Endothelial cell of umbilical vein (primary cell): ENCODE measurements around the gene NAA10. TPM values are rescaled to one million over a fixed set of nuclear protein-coding genes. Genes with fewer than 3 reads are reported as not detected.

Source experiments
- BruUV-seq: library from RNA; stranded (reverse); fragments of 400-500 nt; replicated peaks from 2 replicates; lab custom pipeline; 2021; lab: Mats Ljungman, UMichigan
- CTCF ChIA-PET: fragments of 300-600, 350-600 bp; sonication (Branson Sonifier 250); formaldehyde crosslinking; loops from one replicate; lab custom pipeline; 2021; ENCODE audit warnings: antibody characterized with exemption, inconsistent platforms; lab: Charles Lee
- POLR2A ChIA-PET: fragments of 300-600, 350-600 bp; sonication (Branson Sonifier 250); formaldehyde crosslinking; loops from one replicate; lab custom pipeline; 2021; ENCODE audit warnings: antibody characterized with exemption, inconsistent platforms; lab: Charles Lee
- DNase-seq: peaks from one replicate; pipeline ENCODE4 v3.0.0-alpha.2; 2011; ENCODE audit warnings: low read depth, low spot score
- FAIRE-seq: peaks from 2 replicates; lab custom pipeline; 2011; peaks lifted over from hg19 to GRCh38; lab: Jason Lieb, UNC
- H2AFZ ChIP-seq: 2 replicates; pipeline ENCODE4 v1.6.0; 2012; ENCODE audit warnings: low read depth, low read length, control low read depth, inconsistent platforms
- H3K27ac ChIP-seq: 2 replicates; pipeline ENCODE4 v1.5.1; 2011; ENCODE audit warnings: low read depth, mild to moderate bottlenecking, control low read depth, low read length, moderate library complexity; ENCODE audit not compliant: insufficient read depth
- H3K27me3 ChIP-seq, 2 experiments: 2 replicates each; pipeline versions ENCODE4 v1.6.0 to v1.6.1; 2011; ENCODE audit warnings: low read length in 2 of 2, mixed read lengths in 1 of 2; ENCODE audit not compliant: control insufficient read depth in 2 of 2, insufficient read depth in 2 of 2
- H3K36me3 ChIP-seq, 2 experiments: 2 replicates in 1 of 2; 3 replicates in 1 of 2; pipeline ENCODE4 v1.5.1; 2011; ENCODE audit warnings: low read length in 2 of 2, mild to moderate bottlenecking in 1 of 2, moderate library complexity in 1 of 2; ENCODE audit not compliant: control insufficient read depth in 2 of 2, insufficient read depth in 2 of 2; ENCODE audit errors: extremely low read depth in 1 of 2
- H3K4me1 ChIP-seq: 3 replicates; pipeline ENCODE4 v1.5.1; 2011; ENCODE audit warnings: mild to moderate bottlenecking, low read length; ENCODE audit not compliant: control insufficient read depth, insufficient read depth; ENCODE audit errors: extremely low read depth
- H3K4me2 ChIP-seq: 2 replicates; pipeline ENCODE4 v1.6.1; 2011; ENCODE audit warnings: low read length, control low read depth, mixed read lengths; ENCODE audit not compliant: insufficient read depth
- H3K4me3 ChIP-seq, 3 experiments: fragments of 200-600 bp in 1 of 3; sonication (generic), shearing (Covaris generic) in 1 of 3; replicated peaks in 1 of 3; 2 replicates each; pipeline ENCODE4 v1.5.1; 2011 to 2016; ENCODE audit warnings: control low read depth in 3 of 3, low read length in 3 of 3, mild to moderate bottlenecking in 2 of 3, inconsistent platforms in 1 of 3, low read depth in 1 of 3, moderate library complexity in 1 of 3; ENCODE audit not compliant: insufficient read depth in 1 of 3
- H3K79me2 ChIP-seq: 2 replicates; pipeline ENCODE4 v1.6.0; 2012; ENCODE audit warnings: low read length, inconsistent platforms; ENCODE audit not compliant: control insufficient read depth, insufficient read depth
- H3K9ac ChIP-seq: replicated peaks from 2 replicates; pipeline ENCODE3; 2011; ENCODE audit warnings: low read length, control low read depth; ENCODE audit not compliant: insufficient read depth; ENCODE audit errors: extremely low read depth
- H3K9me1 ChIP-seq: replicated peaks from 3 replicates; pipeline ENCODE4 v1.6.0; 2011; ENCODE audit warnings: mild to moderate bottlenecking, low read length; ENCODE audit not compliant: control insufficient read depth, insufficient read depth; ENCODE audit errors: extremely low read depth
- H3K9me3 ChIP-seq: replicated peaks from 2 replicates; pipeline ENCODE4 v1.5.1; 2012; ENCODE audit warnings: low read length, inconsistent platforms; ENCODE audit not compliant: control insufficient read depth, insufficient read depth
- H4K20me1 ChIP-seq: replicated peaks from 2 replicates; pipeline ENCODE3; 2011; ENCODE audit warnings: mild to moderate bottlenecking, low read length; ENCODE audit not compliant: control insufficient read depth, insufficient read depth; ENCODE audit errors: extremely low read depth
- EZH2 ChIP-seq: IDR thresholded peaks from 2 replicates; pipeline ENCODE4 v1.6.1; 2012; ENCODE audit warnings: borderline replicate concordance, low read depth, mild to moderate bottlenecking, moderate library complexity, low read length, inconsistent platforms; ENCODE audit not compliant: severe bottlenecking
- FOS ChIP-seq: IDR thresholded peaks from 2 replicates; pipeline ENCODE4 v1.6.1; 2011; ENCODE audit warnings: mild to moderate bottlenecking, low read length, moderate library complexity, borderline replicate concordance; ENCODE audit not compliant: insufficient read depth
- GATA2 ChIP-seq: IDR thresholded peaks from 2 replicates; pipeline ENCODE4 v1.7.0; 2011; ENCODE audit warnings: low read depth, mild to moderate bottlenecking, moderate library complexity, mixed read lengths, low read length; ENCODE audit not compliant: insufficient read length, insufficient read depth
- JUN ChIP-seq: IDR thresholded peaks from 2 replicates; pipeline ENCODE4 v1.6.1; 2011; ENCODE audit warnings: borderline replicate concordance, low read depth; ENCODE audit not compliant: insufficient read length, insufficient read depth
- MYC ChIP-seq: IDR thresholded peaks from one replicate; pipeline ENCODE4 v1.6.1; 2011; ENCODE audit warnings: mild to moderate bottlenecking, low read depth, low read length
- POLR2A ChIP-seq: IDR thresholded peaks from 2 replicates; pipeline ENCODE4 v1.6.1; 2012; ENCODE audit warnings: low read depth, mild to moderate bottlenecking, control low read depth, low read length
- POLR2AphosphoS5 ChIP-seq: IDR thresholded peaks from 2 replicates; pipeline ENCODE4 v1.6.1; 2012; ENCODE audit warnings: low read depth, mild to moderate bottlenecking, control low read depth, low read length, moderate library complexity; ENCODE audit not compliant: insufficient read depth
- dilution Hi-C: fragments of 300-500 bp; cut with MboI; formaldehyde crosslinking; loops from one replicate; pipeline ENCODE4 v1.15.0; 2019; ENCODE audit warnings: low sequenced_read_pairs; ENCODE audit not compliant: extremely low pct_ligation_motif_present
- intact Hi-C: fragments of 100-400 bp; cut with micrococcal nuclease; formaldehyde crosslinking; loops from one replicate; pipeline ENCODE4 v1.10.0; 2022
- polyA plus RNA-seq, 4 experiments: library from polyadenylated mRNA; depleted of rRNA in 3 of 4; stranded (reverse) in 3 of 4; unstranded in 1 of 4; fragments of >200 nt; gene quantifications; 2 replicates each; pipeline versions ENCODE4 v1.2.1 to v1.2.3, GENCODE V29; 2011 to 2012; ENCODE audit warnings: missing spikeins in 1 of 4
- total RNA-seq: library from RNA; stranded (reverse); gene quantifications from 2 replicates; pipeline ENCODE4 v1.2.3, GENCODE V29; 2021
- TF ChIP-seq, protein P1 (sequence below): IDR thresholded peaks from 2 replicates; pipeline ENCODE4 v1.6.1; 2011; ENCODE audit not compliant: insufficient read depth, insufficient read length
- TF ChIP-seq, protein P2 (sequence below), 2 donors: IDR thresholded peaks; 1 replicate in 1 of 2; 2 replicates in 1 of 2; pipeline ENCODE4 v1.5.1; 2011; ENCODE audit warnings: low read length in 2 of 2, mild to moderate bottlenecking in 2 of 2, moderate library complexity in 2 of 2, control low read depth in 1 of 2, inconsistent platforms in 1 of 2, low read depth in 1 of 2; ENCODE audit not compliant: insufficient read depth in 1 of 2; ENCODE audit errors: extremely low read depth in 1 of 2

NAA10 gene
- total and polyA plus RNA-seq, 2 donors (not counting 3 experiments of a cell fraction or from before 2014, with no cell fraction given) = 141 to 144 TPM

DNA sequence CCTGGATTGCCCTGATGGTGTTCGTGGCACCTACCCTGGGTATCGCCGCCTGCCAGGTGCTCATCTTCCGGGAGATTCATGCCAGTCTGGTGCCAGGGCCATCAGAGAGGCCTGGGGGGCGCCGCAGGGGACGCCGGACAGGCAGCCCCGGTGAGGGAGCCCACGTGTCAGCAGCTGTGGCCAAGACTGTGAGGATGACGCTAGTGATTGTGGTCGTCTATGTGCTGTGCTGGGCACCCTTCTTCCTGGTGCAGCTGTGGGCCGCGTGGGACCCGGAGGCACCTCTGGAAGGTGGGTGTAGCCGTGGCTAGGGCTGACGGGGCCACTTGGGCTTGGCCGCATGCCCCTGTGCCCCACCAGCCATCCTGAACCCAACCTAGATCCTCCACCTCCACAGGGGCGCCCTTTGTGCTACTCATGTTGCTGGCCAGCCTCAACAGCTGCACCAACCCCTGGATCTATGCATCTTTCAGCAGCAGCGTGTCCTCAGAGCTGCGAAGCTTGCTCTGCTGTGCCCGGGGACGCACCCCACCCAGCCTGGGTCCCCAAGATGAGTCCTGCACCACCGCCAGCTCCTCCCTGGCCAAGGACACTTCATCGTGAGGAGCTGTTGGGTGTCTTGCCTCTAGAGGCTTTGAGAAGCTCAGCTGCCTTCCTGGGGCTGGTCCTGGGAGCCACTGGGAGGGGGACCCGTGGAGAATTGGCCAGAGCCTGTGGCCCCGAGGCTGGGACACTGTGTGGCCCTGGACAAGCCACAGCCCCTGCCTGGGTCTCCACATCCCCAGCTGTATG lies 28.5 kb downstream of the NAA10 start:
- POLR2A ChIA-PET = no interaction called here
- intact Hi-C loops (no loop called here), dilution Hi-C loops (no loop called here)

More for the DNA sequence above, 28.5 kb downstream of the NAA10 start:
- no peak overlapping the region for H2AFZ ChIP-seq
- no TSS peak for BruUV-seq
- H3K9me3 ChIP-seq = no peaks in the 10 kb centered on the region
- no peaks in the 10 kb centered on the region for H3K4me1 ChIP-seq
- H3K4me2 ChIP-seq = no peak overlapping the region
- no peak for FAIRE-seq
- H4K20me1 ChIP-seq = no peaks in the 10 kb centered on the region
- no peak overlapping the region for H3K27ac ChIP-seq
- no peak overlapping the region for H3K9ac ChIP-seq
- DNase-seq = no peak
- H3K9me1 ChIP-seq = no peaks in the 10 kb centered on the region
- TF ChIP-seq FOS (no peak), EZH2 (no peak), POLR2AphosphoS5 (no peak), POLR2A (no peak), GATA2 (no peak), MYC (no peak), JUN (no peak)
- TF ChIP-seq, protein P1, sequence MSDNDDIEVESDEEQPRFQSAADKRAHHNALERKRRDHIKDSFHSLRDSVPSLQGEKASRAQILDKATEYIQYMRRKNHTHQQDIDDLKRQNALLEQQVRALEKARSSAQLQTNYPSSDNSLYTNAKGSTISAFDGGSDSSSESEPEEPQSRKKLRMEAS = no peak
- TF ChIP-seq, protein P2, sequence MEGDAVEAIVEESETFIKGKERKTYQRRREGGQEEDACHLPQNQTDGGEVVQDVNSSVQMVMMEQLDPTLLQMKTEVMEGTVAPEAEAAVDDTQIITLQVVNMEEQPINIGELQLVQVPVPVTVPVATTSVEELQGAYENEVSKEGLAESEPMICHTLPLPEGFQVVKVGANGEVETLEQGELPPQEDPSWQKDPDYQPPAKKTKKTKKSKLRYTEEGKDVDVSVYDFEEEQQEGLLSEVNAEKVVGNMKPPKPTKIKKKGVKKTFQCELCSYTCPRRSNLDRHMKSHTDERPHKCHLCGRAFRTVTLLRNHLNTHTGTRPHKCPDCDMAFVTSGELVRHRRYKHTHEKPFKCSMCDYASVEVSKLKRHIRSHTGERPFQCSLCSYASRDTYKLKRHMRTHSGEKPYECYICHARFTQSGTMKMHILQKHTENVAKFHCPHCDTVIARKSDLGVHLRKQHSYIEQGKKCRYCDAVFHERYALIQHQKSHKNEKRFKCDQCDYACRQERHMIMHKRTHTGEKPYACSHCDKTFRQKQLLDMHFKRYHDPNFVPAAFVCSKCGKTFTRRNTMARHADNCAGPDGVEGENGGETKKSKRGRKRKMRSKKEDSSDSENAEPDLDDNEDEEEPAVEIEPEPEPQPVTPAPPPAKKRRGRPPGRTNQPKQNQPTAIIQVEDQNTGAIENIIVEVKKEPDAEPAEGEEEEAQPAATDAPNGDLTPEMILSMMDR (IDR thresholded peaks at IDR 0.05; ENCODE audit: extremely low read depth in 1 of 2, insufficient read depth in 1 of 2, low read depth in 1 of 2, low read length in 2 of 2) = no peak
- no peak overlapping the region for H3K4me3 ChIP-seq
- CTCF ChIA-PET = interaction anchor here (0.5 kb wide), 1 partner anchor 15 kb away, joined by 4 read pairs; no protein-coding TSS in a partner anchor
- no peaks in the 10 kb centered on the region for H3K27me3 ChIP-seq
- no peaks in the 10 kb centered on the region for H3K79me2 ChIP-seq
- H3K36me3 ChIP-seq = no peaks in the 10 kb centered on the region
